GM19463 (cell line): ENCODE results near the gene ZNF567.

Experiments used
- ATAC-seq: cut with Tn5 transposase; IDR thresholded peaks from one replicate; pipeline ENCODE4 v1.9.1; 2021; ENCODE audit warnings: mild to moderate bottlenecking, moderate library complexity; ENCODE audit not compliant: unreplicated experiment

The ZNF567 gene

DNA sequence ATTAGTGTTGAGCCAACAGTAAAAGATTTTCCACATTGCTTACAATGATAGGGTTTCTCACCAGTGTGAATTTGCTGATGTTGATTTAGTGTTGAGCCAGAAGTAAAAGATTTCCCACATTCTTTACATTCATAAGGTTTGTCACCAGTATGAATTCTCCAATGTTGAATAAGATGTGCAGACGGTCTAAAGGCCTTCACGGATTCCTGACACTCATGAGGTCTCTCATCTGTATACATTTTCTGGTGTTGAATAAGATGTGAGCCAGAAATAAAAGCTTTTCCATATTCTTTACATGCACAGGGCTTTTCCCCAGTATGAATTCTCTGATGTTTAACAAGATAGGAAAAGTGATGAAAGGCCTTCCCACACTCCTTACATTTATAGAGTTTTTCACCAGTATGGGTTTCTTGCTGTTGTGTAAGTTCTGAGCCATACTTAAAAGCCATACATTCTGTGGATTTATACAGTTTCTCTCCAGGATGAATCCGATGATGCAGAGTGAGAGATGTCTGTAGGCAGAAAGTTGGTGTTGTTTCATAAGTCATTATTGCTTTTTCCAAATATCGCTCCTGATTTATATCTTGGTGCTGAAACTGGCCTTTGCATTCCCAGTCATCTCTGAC, 62.8 kb downstream of the ZNF567 start:
- ATAC-seq, result no peak
